ENCODE results near the gene CHI3L1. TPM values are rescaled to one million over a fixed set of nuclear protein-coding genes. Genes with fewer than 3 reads are reported as not detected.

Gene CHI3L1
- total RNA-seq, 4 donors from 2014 or later: 1.9 to 2.5 TPM; not detected in 2

- Histone ChIP-seq H3K4me3 (no peak overlapping the region), H3K36me3 (no peaks in the 10 kb centered on the region), H3K27me3 (no peaks in the 10 kb centered on the region), H3K27ac (no peak overlapping the region), H3K4me1 (no peaks in the 10 kb centered on the region), H3K9me3 (no peaks in the 10 kb centered on the region)
- TF ChIP-seq POLR2A (IDR thresholded peaks at IDR 0.05) (no peak), CTCF (IDR thresholded peaks at IDR 0.05) (peak in 2 of 6 experiments; percentile 12 to 26)
- DNase-seq: peak in 1 of 3 donors; percentile 54
Observed at GRCh38 chr1:203166192-203166940, 20.1 kb downstream of the CHI3L1 start.

- no peaks in the 10 kb centered on the region for H3K27me3 ChIP-seq
- no peaks in the 10 kb centered on the region for H3K9me3 ChIP-seq
- DNase-seq: no peak
- no peaks in the 10 kb centered on the region for H3K36me3 ChIP-seq
- no peak overlapping the region for H3K4me3 ChIP-seq
- no peak overlapping the region for H3K27ac ChIP-seq
- no peaks in the 10 kb centered on the region for H3K4me1 ChIP-seq
- TF ChIP-seq POLR2A (IDR thresholded peaks at IDR 0.05): no peak
- no peak for TF ChIP-seq CTCF (IDR thresholded peaks at IDR 0.05)
Observed at GRCh38 chr1:203165800-203166161, 20.7 kb downstream of the CHI3L1 start.

- no peak overlapping the region for H3K4me3 ChIP-seq
- no peaks in the 10 kb centered on the region for H3K27me3 ChIP-seq
- TF ChIP-seq CTCF (IDR thresholded peaks at IDR 0.05): no peak
- no peak for TF ChIP-seq POLR2A (IDR thresholded peaks at IDR 0.05)
Observed at GRCh38 chr1:203165101-203165799, 21.3 kb downstream of the CHI3L1 start.

GRCh38 chr1:203163891-203164635, 22.4 kb downstream of the CHI3L1 start:
- no peak overlapping the region for H3K4me3 ChIP-seq
- H3K27me3 ChIP-seq: no peaks in the 10 kb centered on the region
- no peak for TF ChIP-seq POLR2A (IDR thresholded peaks at IDR 0.05)
- TF ChIP-seq CTCF (IDR thresholded peaks at IDR 0.05): no peak
- no peaks in the 10 kb centered on the region for H3K4me1 ChIP-seq
- H3K9me3 ChIP-seq: no peaks in the 10 kb centered on the region
- no peak for DNase-seq
- H3K27ac ChIP-seq: no peak overlapping the region
- H3K36me3 ChIP-seq: no peaks in the 10 kb centered on the region

More at GRCh38 chr1:203165101-203165799, 21.3 kb downstream of the CHI3L1 start:
- no peak for DNase-seq
- no peak overlapping the region for H3K27ac ChIP-seq
- no peaks in the 10 kb centered on the region for H3K36me3 ChIP-seq
- no peaks in the 10 kb centered on the region for H3K9me3 ChIP-seq
- H3K4me1 ChIP-seq: no peaks in the 10 kb centered on the region

- Histone ChIP-seq H3K4me1 (no peaks in the 10 kb centered on the region), H3K9me3 (peaks cover 0 to 2% (median 0%) of the 10 kb centered on the region in 4 donors), H3K4me3 (no peak overlapping the region), H3K27me3 (no peaks in the 10 kb centered on the region), H3K36me3 (no peaks in the 10 kb centered on the region), H3K27ac (no peak overlapping the region)
- DNase-seq: no peak
- TF ChIP-seq POLR2A (IDR thresholded peaks at IDR 0.05): no peak
- TF ChIP-seq CTCF (IDR thresholded peaks at IDR 0.05): no peak
Observed at GRCh38 chr1:203162403-203162802, 24.1 kb downstream of the CHI3L1 start.
